Peyer's patch (tissue), 4 donors: ENCODE measurements around the gene MAP3K9.

Experiments
- POLR2A ChIP-seq, 2 donors: fragments of 450-650 bp; IDR thresholded peaks; one replicate each; pipeline ENCODE4 v1.5.1; 2017; ENCODE audit warnings: antibody characterized with exemption in 2 of 2, mild to moderate bottlenecking in 2 of 2, moderate library complexity in 2 of 2
- TF ChIP-seq, protein P1 (sequence below), 6 experiments: fragments of 450-650 bp in 4 of 6; fragments of 200-600 bp in 2 of 6; sonication (generic) in 1 of 6; IDR thresholded peaks; one replicate each; pipeline ENCODE4 v1.5.1; 2017 to 2019; ENCODE audit warnings: antibody characterized with exemption in 6 of 6, mild to moderate bottlenecking in 3 of 6, moderate library complexity in 1 of 6

GRCh38 chr14:70773182-70773862 is 36.0 kb downstream of the MAP3K9 start:
- TF ChIP-seq, protein P1, sequence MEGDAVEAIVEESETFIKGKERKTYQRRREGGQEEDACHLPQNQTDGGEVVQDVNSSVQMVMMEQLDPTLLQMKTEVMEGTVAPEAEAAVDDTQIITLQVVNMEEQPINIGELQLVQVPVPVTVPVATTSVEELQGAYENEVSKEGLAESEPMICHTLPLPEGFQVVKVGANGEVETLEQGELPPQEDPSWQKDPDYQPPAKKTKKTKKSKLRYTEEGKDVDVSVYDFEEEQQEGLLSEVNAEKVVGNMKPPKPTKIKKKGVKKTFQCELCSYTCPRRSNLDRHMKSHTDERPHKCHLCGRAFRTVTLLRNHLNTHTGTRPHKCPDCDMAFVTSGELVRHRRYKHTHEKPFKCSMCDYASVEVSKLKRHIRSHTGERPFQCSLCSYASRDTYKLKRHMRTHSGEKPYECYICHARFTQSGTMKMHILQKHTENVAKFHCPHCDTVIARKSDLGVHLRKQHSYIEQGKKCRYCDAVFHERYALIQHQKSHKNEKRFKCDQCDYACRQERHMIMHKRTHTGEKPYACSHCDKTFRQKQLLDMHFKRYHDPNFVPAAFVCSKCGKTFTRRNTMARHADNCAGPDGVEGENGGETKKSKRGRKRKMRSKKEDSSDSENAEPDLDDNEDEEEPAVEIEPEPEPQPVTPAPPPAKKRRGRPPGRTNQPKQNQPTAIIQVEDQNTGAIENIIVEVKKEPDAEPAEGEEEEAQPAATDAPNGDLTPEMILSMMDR (IDR thresholded peaks at IDR 0.05): no peak
- no peak for TF ChIP-seq POLR2A (IDR thresholded peaks at IDR 0.05)
